Measurements from ENCODE around the gene NIPSNAP2. TPM values are rescaled to one million over a fixed set of nuclear protein-coding genes. Genes with fewer than 3 reads are reported as not detected.
A peak's percentile ranks its signal among the peaks of the same experiment; 100 is the strongest.
"Not testable (repeated sequence)": the region's sequence is repeated elsewhere in the genome, so short reads cannot be mapped to it uniquely, and the experiment has no call there.

Gene NIPSNAP2
- total and polyA plus RNA-seq, 2 donors, result 67.8 to 75.4 TPM

GRCh38 chr7:56007167-56007652 is 42.8 kb downstream of the NIPSNAP2 start:
- Histone ChIP-seq H3K36me3 (ENCODE audit: insufficient read depth) (no peaks in the 10 kb centered on the region), H3K4me3 (ENCODE audit: low read depth, low read length) (no peak overlapping the region), H3K4me1 (ENCODE audit: insufficient read depth) (peaks cover 2% of the 10 kb centered on the region), H3K27ac (ENCODE audit: low read depth) (no peak overlapping the region)
- WGBS, result 73% methylated on average over 4 of the region's 4 CpGs
- no peak for DNase-seq (ENCODE audit: extremely low spot score)

DNA sequence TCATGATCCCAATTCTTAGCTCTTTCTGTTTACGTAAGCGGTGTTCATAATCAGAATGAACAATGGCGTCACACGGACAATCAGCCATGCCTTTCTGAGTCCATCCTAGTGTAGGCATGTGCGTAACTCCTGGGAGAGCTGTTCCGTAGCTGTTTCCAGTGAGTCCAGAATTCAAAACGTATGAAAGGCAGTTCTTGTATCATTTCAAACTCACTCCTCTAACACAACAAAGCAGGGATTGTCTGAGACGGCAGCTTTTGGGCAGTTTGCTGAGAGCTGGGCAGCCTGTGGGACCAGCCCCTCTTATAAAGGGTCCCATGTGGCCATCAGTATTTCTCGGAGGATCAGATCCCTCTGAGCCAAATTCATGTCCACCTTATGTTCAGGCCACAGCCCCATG is 43.5 kb downstream of the NIPSNAP2 start:
- H3K4me1 ChIP-seq (ENCODE audit: insufficient read depth), result peaks cover 2% of the 10 kb centered on the region
- WGBS, result 81% methylated on average over 9 of the region's 9 CpGs
- DNase-seq (ENCODE audit: extremely low spot score), result no peak
- no peaks in the 10 kb centered on the region for H3K36me3 ChIP-seq (ENCODE audit: insufficient read depth)
- H3K27ac ChIP-seq (ENCODE audit: low read depth), result no peak overlapping the region
- no peak overlapping the region for H3K4me3 ChIP-seq (ENCODE audit: low read depth, low read length)

DNA sequence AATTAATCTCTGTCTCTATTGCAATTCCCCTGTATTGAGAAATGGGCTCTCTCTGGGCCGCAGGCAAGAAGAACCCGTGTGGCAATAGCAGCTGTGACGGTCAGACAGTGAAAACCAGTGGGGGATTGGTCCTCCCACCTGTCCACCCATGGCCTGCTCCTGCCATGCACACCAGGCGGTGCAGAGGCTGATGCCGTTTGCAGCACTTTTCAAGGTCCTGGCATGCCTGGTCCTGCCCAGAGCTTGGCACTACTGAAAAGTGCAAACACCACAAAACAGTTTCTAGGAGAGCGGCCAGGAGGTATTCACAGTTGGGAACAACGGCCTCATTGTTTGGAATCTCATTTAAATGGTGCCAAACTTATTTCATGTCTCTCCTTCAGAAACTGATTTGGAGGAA is 45.3 kb downstream of the NIPSNAP2 start:
- no peaks in the 10 kb centered on the region for H3K36me3 ChIP-seq (ENCODE audit: insufficient read depth)
- H3K4me3 ChIP-seq (ENCODE audit: low read depth, low read length), result no peak overlapping the region
- H3K27ac ChIP-seq (ENCODE audit: low read depth), result no peak overlapping the region
- WGBS, result 50% methylated on average over 7 of the region's 7 CpGs
- peaks cover 2% of the 10 kb centered on the region for H3K4me1 ChIP-seq (ENCODE audit: insufficient read depth)
- no peak for DNase-seq (ENCODE audit: extremely low spot score)

DNA sequence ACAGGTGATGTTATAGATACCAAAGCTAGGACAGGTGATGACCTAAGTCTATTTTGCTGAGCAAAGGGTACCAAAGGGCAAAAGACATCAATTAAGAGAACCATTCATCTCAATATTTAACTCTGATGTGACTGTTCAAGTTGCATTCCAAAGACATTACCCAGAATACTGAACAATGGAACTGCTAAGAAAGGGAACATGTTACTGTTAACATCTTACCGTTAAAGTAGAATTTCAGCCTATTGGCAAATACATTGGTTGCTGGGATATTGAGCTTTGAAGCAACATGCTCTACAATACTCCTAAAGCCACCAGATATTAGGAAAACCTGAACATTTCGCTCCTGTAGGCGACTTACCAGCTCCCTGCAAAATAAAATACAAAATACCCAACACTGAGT is 52.6 kb downstream of the NIPSNAP2 start:
- H3K4me3 ChIP-seq (ENCODE audit: low read depth, low read length); H3K36me3 ChIP-seq (ENCODE audit: insufficient read depth); H3K4me1 ChIP-seq (ENCODE audit: insufficient read depth); H3K27ac ChIP-seq (ENCODE audit: low read depth); DNase-seq (ENCODE audit: extremely low spot score): not testable (repeated sequence)
- 92% methylated on average over 3 of the region's 3 CpGs for WGBS

GRCh38 chr7:56019501-56019900 is 55.1 kb downstream of the NIPSNAP2 start:
- WGBS, result 77% methylated on average over 9 of the region's 9 CpGs
- H3K36me3 ChIP-seq (ENCODE audit: insufficient read depth), result peaks cover 2% of the 10 kb centered on the region
- DNase-seq (ENCODE audit: extremely low spot score), result no peak
- no peak overlapping the region for H3K27ac ChIP-seq (ENCODE audit: low read depth)
- no peak overlapping the region for H3K4me3 ChIP-seq (ENCODE audit: low read depth, low read length)
- H3K4me1 ChIP-seq (ENCODE audit: insufficient read depth), result no peaks in the 10 kb centered on the region

GRCh38 chr7:56023500-56023899 is 59.1 kb downstream of the NIPSNAP2 start:
- Histone ChIP-seq H3K4me1 (ENCODE audit: insufficient read depth) (no peaks in the 10 kb centered on the region), H3K4me3 (ENCODE audit: low read depth, low read length) (no peak overlapping the region), H3K27ac (ENCODE audit: low read depth) (no peak overlapping the region), H3K36me3 (ENCODE audit: insufficient read depth) (peaks cover 2% of the 10 kb centered on the region)
- no peak for DNase-seq (ENCODE audit: extremely low spot score)

DNA sequence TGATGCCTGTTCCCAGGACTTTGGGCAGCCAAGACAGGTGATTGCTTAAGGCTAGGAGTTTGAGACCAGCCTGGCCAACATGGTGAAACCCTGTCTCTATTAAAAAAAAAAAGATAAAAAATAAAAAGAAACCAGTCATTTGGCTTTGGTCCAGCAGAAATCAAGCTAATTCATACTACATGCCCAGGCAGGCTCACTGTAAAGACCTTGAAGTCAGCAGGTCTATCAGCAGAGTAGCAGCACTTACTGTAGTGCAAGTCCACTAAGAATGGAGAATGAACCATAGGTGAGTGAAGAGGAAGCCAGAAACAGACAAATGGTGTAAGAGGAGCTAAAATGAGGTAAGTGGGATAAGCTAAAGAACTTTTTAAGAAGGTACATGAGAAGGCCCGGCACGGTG is 62.2 kb downstream of the NIPSNAP2 start:
- no peak for DNase-seq (ENCODE audit: extremely low spot score)
- 90% methylated on average over 2 of the region's 2 CpGs for WGBS
- Histone ChIP-seq H3K27ac (ENCODE audit: low read depth) (no peak overlapping the region), H3K4me3 (ENCODE audit: low read depth, low read length) (no peak overlapping the region), H3K36me3 (ENCODE audit: insufficient read depth) (peaks cover 3% of the 10 kb centered on the region), H3K4me1 (ENCODE audit: insufficient read depth) (no peaks in the 10 kb centered on the region)

GRCh38 chr7:56028942-56029630 is 64.7 kb downstream of the NIPSNAP2 start:
- H3K36me3 ChIP-seq (ENCODE audit: insufficient read depth), result peaks cover 3% of the 10 kb centered on the region
- DNase-seq (ENCODE audit: extremely low spot score), result no peak
- H3K27ac ChIP-seq (ENCODE audit: low read depth), result no peak overlapping the region
- no peak overlapping the region for H3K4me3 ChIP-seq (ENCODE audit: low read depth, low read length)
- no peaks in the 10 kb centered on the region for H3K4me1 ChIP-seq (ENCODE audit: insufficient read depth)
- WGBS, result 61% methylated on average over 9 of the region's 9 CpGs

GRCh38 chr7:56030340-56030739 is 66.0 kb downstream of the NIPSNAP2 start:
- 92% methylated on average over 8 of the region's 8 CpGs for WGBS
- no peak for DNase-seq (ENCODE audit: extremely low spot score)
- H3K4me3 ChIP-seq (ENCODE audit: low read depth, low read length), result no peak overlapping the region
- peaks cover 3% of the 10 kb centered on the region for H3K36me3 ChIP-seq (ENCODE audit: insufficient read depth)
- no peaks in the 10 kb centered on the region for H3K4me1 ChIP-seq (ENCODE audit: insufficient read depth)
- no peak overlapping the region for H3K27ac ChIP-seq (ENCODE audit: low read depth)

DNA sequence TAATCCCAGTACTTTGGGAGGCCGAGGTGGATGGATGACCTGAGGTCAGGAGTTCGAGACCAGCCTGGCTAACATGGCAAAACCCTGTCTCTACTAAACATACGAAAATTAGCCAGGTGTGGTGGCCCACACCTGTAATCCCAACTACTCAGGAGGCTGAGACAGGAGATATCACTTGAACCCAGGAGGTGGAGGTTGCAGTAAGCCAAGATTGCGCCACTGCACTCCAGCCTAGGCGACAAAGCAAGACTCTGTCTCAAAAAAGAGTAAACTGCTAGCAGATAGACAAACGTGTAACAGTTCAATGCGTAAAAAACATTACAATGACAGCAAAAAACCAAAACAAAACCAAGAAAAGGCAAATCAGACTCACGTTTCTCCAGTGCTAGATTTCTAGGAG is 67.2 kb downstream of the NIPSNAP2 start:
- not testable (repeated sequence) for H3K4me3 ChIP-seq (ENCODE audit: low read depth, low read length); DNase-seq (ENCODE audit: extremely low spot score); H3K27ac ChIP-seq (ENCODE audit: low read depth); H3K4me1 ChIP-seq (ENCODE audit: insufficient read depth); H3K36me3 ChIP-seq (ENCODE audit: insufficient read depth)
- WGBS, result 89% methylated on average over 8 of the region's 8 CpGs

GRCh38 chr7:56032578-56032977 is 68.2 kb downstream of the NIPSNAP2 start:
- H3K36me3 ChIP-seq (ENCODE audit: insufficient read depth); H3K4me3 ChIP-seq (ENCODE audit: low read depth, low read length); DNase-seq (ENCODE audit: extremely low spot score); H3K27ac ChIP-seq (ENCODE audit: low read depth); H3K4me1 ChIP-seq (ENCODE audit: insufficient read depth): not testable (repeated sequence)
- WGBS, result 97% methylated on average over 7 of the region's 7 CpGs

GRCh38 chr7:56033671-56034432 is 69.5 kb downstream of the NIPSNAP2 start:
- Histone ChIP-seq H3K27ac (ENCODE audit: low read depth) (peak overlapping the region; percentile 24), H3K4me1 (ENCODE audit: insufficient read depth) (no peaks in the 10 kb centered on the region), H3K4me3 (ENCODE audit: low read depth, low read length) (peak overlapping the region; percentile 41), H3K36me3 (ENCODE audit: insufficient read depth) (peaks cover 3% of the 10 kb centered on the region)
- DNase-seq (ENCODE audit: extremely low spot score), result no peak
- WGBS, result under 1% methylated on average over 27 of the region's 27 CpGs

DNA sequence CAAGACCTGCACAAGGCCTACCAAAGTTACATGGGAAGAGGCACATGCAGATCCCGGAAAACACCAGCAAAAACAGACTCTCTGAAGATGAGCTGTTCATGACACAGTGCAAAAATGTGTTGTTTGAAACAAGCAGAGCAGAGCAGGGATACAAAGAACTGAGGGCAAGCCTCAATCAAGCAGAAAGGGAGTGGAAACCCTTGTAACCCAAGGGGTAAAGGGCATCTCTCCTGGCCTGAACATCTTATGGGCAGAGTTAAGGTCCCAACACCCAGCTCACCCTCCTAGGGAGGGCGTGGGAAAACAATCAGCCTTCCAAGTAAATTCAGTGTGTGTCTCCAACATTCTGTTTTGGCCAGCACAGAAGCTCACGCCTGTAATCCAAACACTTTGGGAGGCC is 76.3 kb downstream of the NIPSNAP2 start:
- H3K27ac ChIP-seq (ENCODE audit: low read depth), result no peak overlapping the region
- DNase-seq (ENCODE audit: extremely low spot score), result no peak
- no peaks in the 10 kb centered on the region for H3K4me1 ChIP-seq (ENCODE audit: insufficient read depth)
- WGBS, result 69% methylated on average over 3 of the region's 3 CpGs
- H3K36me3 ChIP-seq (ENCODE audit: insufficient read depth), result no peaks in the 10 kb centered on the region
- H3K4me3 ChIP-seq (ENCODE audit: low read depth, low read length), result no peak overlapping the region

- not testable (repeated sequence) for DNase-seq (ENCODE audit: extremely low spot score); H3K36me3 ChIP-seq (ENCODE audit: insufficient read depth); H3K4me3 ChIP-seq (ENCODE audit: low read depth, low read length); H3K27ac ChIP-seq (ENCODE audit: low read depth); H3K4me1 ChIP-seq (ENCODE audit: insufficient read depth)
- WGBS, result 95% methylated on average over 2 of the region's 2 CpGs
These were observed 81.4 kb downstream of the NIPSNAP2 start for GRCh38 chr7:56045758-56046157.
